ENCODE results near the gene VAPB.

GRCh38 chr20:58340853-58341252, 48.2 kb upstream of the VAPB start:
- no peak for TF ChIP-seq POLR2A (IDR thresholded peaks at IDR 0.05)
- TF ChIP-seq, protein P1, sequence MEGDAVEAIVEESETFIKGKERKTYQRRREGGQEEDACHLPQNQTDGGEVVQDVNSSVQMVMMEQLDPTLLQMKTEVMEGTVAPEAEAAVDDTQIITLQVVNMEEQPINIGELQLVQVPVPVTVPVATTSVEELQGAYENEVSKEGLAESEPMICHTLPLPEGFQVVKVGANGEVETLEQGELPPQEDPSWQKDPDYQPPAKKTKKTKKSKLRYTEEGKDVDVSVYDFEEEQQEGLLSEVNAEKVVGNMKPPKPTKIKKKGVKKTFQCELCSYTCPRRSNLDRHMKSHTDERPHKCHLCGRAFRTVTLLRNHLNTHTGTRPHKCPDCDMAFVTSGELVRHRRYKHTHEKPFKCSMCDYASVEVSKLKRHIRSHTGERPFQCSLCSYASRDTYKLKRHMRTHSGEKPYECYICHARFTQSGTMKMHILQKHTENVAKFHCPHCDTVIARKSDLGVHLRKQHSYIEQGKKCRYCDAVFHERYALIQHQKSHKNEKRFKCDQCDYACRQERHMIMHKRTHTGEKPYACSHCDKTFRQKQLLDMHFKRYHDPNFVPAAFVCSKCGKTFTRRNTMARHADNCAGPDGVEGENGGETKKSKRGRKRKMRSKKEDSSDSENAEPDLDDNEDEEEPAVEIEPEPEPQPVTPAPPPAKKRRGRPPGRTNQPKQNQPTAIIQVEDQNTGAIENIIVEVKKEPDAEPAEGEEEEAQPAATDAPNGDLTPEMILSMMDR (IDR thresholded peaks at IDR 0.05) = no peak

Data from Peyer's patch (tissue), 4 donors.